ENCODE measurements around the gene DLG2. TPM values are rescaled to one million over a fixed set of nuclear protein-coding genes. Genes with fewer than 3 reads are reported as not detected.
"Not testable (repeated sequence)": the region's sequence is repeated elsewhere in the genome, so short reads cannot be mapped to it uniquely, and the experiment has no call there.

Gene DLG2
- total RNA-seq, 4 donors from 2014 or later = 0.18 to 8.3 (median 2.5) TPM

DNA sequence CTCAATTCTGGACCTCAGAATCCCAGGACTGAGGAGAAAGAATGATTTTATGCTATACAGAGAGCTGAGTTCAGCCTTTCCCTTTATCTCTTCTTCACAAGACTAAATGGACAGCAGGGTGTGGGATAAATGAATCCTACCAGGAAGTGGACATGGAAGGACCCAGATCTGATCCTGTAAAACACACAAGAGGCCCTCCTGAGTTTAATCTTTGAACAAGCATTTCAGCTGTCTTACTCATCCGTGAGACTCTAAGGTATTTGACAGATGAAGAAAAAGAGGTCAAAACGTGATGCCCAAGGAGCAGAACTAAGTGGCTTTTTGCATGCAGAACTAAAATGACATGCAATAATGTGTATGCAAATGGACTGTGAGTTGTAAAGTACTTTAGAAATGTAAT is 511.3 kb downstream of the DLG2 start:
- TF ChIP-seq, protein P1, sequence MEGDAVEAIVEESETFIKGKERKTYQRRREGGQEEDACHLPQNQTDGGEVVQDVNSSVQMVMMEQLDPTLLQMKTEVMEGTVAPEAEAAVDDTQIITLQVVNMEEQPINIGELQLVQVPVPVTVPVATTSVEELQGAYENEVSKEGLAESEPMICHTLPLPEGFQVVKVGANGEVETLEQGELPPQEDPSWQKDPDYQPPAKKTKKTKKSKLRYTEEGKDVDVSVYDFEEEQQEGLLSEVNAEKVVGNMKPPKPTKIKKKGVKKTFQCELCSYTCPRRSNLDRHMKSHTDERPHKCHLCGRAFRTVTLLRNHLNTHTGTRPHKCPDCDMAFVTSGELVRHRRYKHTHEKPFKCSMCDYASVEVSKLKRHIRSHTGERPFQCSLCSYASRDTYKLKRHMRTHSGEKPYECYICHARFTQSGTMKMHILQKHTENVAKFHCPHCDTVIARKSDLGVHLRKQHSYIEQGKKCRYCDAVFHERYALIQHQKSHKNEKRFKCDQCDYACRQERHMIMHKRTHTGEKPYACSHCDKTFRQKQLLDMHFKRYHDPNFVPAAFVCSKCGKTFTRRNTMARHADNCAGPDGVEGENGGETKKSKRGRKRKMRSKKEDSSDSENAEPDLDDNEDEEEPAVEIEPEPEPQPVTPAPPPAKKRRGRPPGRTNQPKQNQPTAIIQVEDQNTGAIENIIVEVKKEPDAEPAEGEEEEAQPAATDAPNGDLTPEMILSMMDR (IDR thresholded peaks at IDR 0.05) = no peak
- TF ChIP-seq POLR2A (IDR thresholded peaks at IDR 0.05) = no peak
- DNase-seq = no peak
- H3K27ac ChIP-seq = no peak overlapping the region
- no peaks in the 10 kb centered on the region for H3K9me3 ChIP-seq
- no peaks in the 10 kb centered on the region for H3K36me3 ChIP-seq
- H3K4me3 ChIP-seq = no peak overlapping the region
- no peaks in the 10 kb centered on the region for H3K27me3 ChIP-seq
- no peaks in the 10 kb centered on the region for H3K4me1 ChIP-seq

GRCh38 chr11:85114786-85115185 is 512.4 kb downstream of the DLG2 start:
- Histone ChIP-seq H3K27me3 (no peaks in the 10 kb centered on the region), H3K9me3 (no peaks in the 10 kb centered on the region), H3K36me3 (no peaks in the 10 kb centered on the region), H3K4me3 (no peak overlapping the region), H3K27ac (no peak overlapping the region), H3K4me1 (no peaks in the 10 kb centered on the region)
- no peak for DNase-seq
- TF ChIP-seq, protein P1 (IDR thresholded peaks at IDR 0.05) = no peak
- TF ChIP-seq POLR2A (IDR thresholded peaks at IDR 0.05) = no peak

DNA sequence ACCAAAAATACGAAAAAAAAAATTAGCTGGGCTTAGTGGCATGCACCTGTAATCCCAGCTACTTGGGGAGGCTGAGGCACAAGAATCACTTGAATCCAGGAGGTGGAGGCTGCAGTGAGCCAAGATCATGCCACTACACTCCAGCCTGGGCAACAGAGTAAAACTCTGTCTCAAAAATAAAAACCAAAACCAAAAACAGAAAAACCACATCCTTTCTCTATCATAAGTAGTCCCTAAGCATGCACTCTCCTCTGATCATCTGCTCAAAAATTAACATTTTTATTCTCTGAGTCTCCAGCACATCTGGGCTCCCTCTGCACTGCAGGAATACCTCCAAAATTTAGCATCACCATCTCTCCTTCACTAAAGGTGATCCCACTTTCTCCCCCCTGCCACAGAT is 516.9 kb downstream of the DLG2 start:
- DNase-seq, H3K27me3 ChIP-seq, H3K4me3 ChIP-seq, H3K4me1 ChIP-seq, H3K36me3 ChIP-seq, H3K9me3 ChIP-seq, H3K27ac ChIP-seq: not testable (repeated sequence)

- H3K36me3 ChIP-seq = no peaks in the 10 kb centered on the region
- TF ChIP-seq, protein P1 (IDR thresholded peaks at IDR 0.05) = no peak
- TF ChIP-seq POLR2A (IDR thresholded peaks at IDR 0.05) = no peak
- no peaks in the 10 kb centered on the region for H3K4me1 ChIP-seq
- H3K27me3 ChIP-seq = no peaks in the 10 kb centered on the region
- H3K4me3 ChIP-seq = no peak overlapping the region
- no peak for DNase-seq
- no peak overlapping the region for H3K27ac ChIP-seq
- H3K9me3 ChIP-seq = no peaks in the 10 kb centered on the region
Observed at GRCh38 chr11:85109141-85109540, 518.0 kb downstream of the DLG2 start.

GRCh38 chr11:85105868-85106267 is 521.3 kb downstream of the DLG2 start:
- Histone ChIP-seq H3K27me3 (no peaks in the 10 kb centered on the region), H3K9me3 (no peaks in the 10 kb centered on the region), H3K4me1 (no peaks in the 10 kb centered on the region)

DNA sequence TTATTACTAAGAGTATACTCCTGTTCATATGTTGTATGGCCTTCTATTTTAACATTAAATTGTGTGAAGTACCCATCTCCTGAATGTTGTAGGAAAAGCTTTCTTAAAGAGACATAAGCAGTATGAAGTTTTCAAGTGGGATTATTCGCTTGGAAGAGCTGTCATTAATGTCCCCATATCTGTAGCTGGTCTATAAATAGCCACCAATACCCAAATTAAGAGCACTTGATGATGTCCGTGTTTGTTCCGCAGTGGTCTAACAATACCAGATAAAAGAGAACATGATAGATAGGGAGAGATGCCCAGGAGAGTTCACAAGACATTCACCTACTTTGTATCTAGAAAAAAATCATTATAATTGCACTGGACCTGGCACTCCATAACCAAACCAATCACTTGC is 527.6 kb downstream of the DLG2 start:
- TF ChIP-seq, protein P1 (IDR thresholded peaks at IDR 0.05) = no peak
- DNase-seq = no peak
- Histone ChIP-seq H3K4me3 (no peak overlapping the region), H3K4me1 (no peaks in the 10 kb centered on the region), H3K27ac (no peak overlapping the region), H3K27me3 (no peaks in the 10 kb centered on the region), H3K36me3 (no peaks in the 10 kb centered on the region), H3K9me3 (no peaks in the 10 kb centered on the region)

More at GRCh38 chr11:85105868-85106267, 521.3 kb downstream of the DLG2 start:
- Histone ChIP-seq H3K36me3 (no peaks in the 10 kb centered on the region), H3K27ac (no peak overlapping the region), H3K4me3 (no peak overlapping the region)
- no peak for DNase-seq
- TF ChIP-seq, protein P1 (IDR thresholded peaks at IDR 0.05) = no peak
- no peak for TF ChIP-seq POLR2A (IDR thresholded peaks at IDR 0.05)
